Spleen (tissue), 11 donors: ENCODE measurements around the gene MMP7. TPM values are rescaled to one million over a fixed set of nuclear protein-coding genes. Genes with fewer than 3 reads are reported as not detected.

ENCODE experiments used
- DNase-seq: peaks from one replicate; pipeline ENCODE4 v3.0.0-alpha.2; 2020
- H3K27ac ChIP-seq, 8 donors: fragments of 200-600 bp; sonication (generic) in 7 of 8; 1 replicate in 4 of 8; 2 replicates in 4 of 8; pipeline versions ENCODE4 v1.5.0 to v1.8.0; 2016 to 2021; ENCODE audit warnings: inconsistent platforms in 4 of 8, mild to moderate bottlenecking in 4 of 8, moderate library complexity in 1 of 8
- H3K27me3 ChIP-seq, 7 donors: fragments of 200-600 bp; sonication (generic) in 6 of 7; replicated peaks in 1 of 7; 1 replicate in 4 of 7; 2 replicates in 3 of 7; pipeline versions ENCODE4 v1.5.0 to v1.8.0; 2016 to 2021; ENCODE audit warnings: inconsistent platforms in 3 of 7, mild to moderate bottlenecking in 1 of 7
- H3K36me3 ChIP-seq, 6 donors: fragments of 200-600 bp; sonication (generic) in 5 of 6; 1 replicate in 4 of 6; 2 replicates in 2 of 6; pipeline versions ENCODE4 v1.5.0 to v1.8.0; 2016 to 2021; ENCODE audit warnings: inconsistent platforms in 2 of 6
- H3K4me1 ChIP-seq, 6 donors: fragments of 200-600 bp; sonication (generic) in 5 of 6; 1 replicate in 3 of 6; 2 replicates in 3 of 6; pipeline versions ENCODE4 v1.5.0 to v1.8.0; 2016 to 2021; ENCODE audit warnings: inconsistent platforms in 3 of 6
- H3K4me3 ChIP-seq, 8 donors: fragments of 200-600 bp; sonication (generic) in 7 of 8; 1 replicate in 4 of 8; 2 replicates in 4 of 8; pipeline versions ENCODE4 v1.5.0 to v1.8.0; 2016 to 2021; ENCODE audit warnings: inconsistent platforms in 4 of 8, mild to moderate bottlenecking in 4 of 8, moderate library complexity in 2 of 8
- H3K9me3 ChIP-seq, 8 donors: fragments of 200-600 bp; sonication (generic) in 7 of 8; 1 replicate in 4 of 8; 2 replicates in 4 of 8; pipeline versions ENCODE4 v1.5.0 to v1.8.0; 2016 to 2021; ENCODE audit warnings: inconsistent platforms in 4 of 8
- POLR2A ChIP-seq, 3 donors: fragments of 450-650 bp; IDR thresholded peaks; one replicate each; pipeline ENCODE4 v1.5.1; 2017; ENCODE audit warnings: antibody characterized with exemption in 3 of 3, mild to moderate bottlenecking in 1 of 3
- POLR2AphosphoS5 ChIP-seq, 3 donors: sonication (generic); formaldehyde crosslinking; IDR thresholded peaks; one replicate each; pipeline ENCODE4 v1.5.1; 2017; ENCODE audit warnings: antibody characterized with exemption in 3 of 3
- WGBS, 5 donors: extraction: QIAGEN DNeasy Blood & Tissue Kit in 3 of 5; methylation state at CpG; one replicate each; pipeline versions ENCODE4 v1.1.5 to v1.1.7; 2013 to 2018; 5-methylcytosine and 5-hydroxymethylcytosine counted together
- intact Hi-C: fragments of 100-400 bp; cut with DNase I; formaldehyde crosslinking; loops from one replicate; pipeline ENCODE4 v1.15.0; 2023; ENCODE audit warnings: low total_unique reads
- polyA plus RNA-seq, 3 donors: library from polyadenylated mRNA; stranded (reverse); fragments of 200-250 nt; gene quantifications; one replicate each; pipeline ENCODE4 v1.2.1, GENCODE V29; 2013
- total RNA-seq, 7 donors: library from RNA; depleted of rRNA in 3 of 7; stranded (reverse); fragments of >200 nt in 3 of 7; fragmentation: NEBNext Ultra II Directional in 4 of 7; extraction: Animal tissue kit (Norgen Biotek cat#: 25700) in 4 of 7; gene quantifications; one replicate each; pipeline versions ENCODE4 v1.1.0 to v1.2.1, GENCODE V29; 2016 to 2021
- TF ChIP-seq, protein P1 (sequence below), 11 experiments: fragments of 200-600 bp in 7 of 11; fragments of 450-650 bp in 4 of 11; sonication (generic) in 4 of 11; IDR thresholded peaks in 8 of 11; conservative IDR thresholded peaks in 3 of 11; 1 replicate in 7 of 11; 2 replicates in 4 of 11; pipeline versions ENCODE4 v1.4.0 to v1.8.0; 2016 to 2021; ENCODE audit warnings: antibody characterized with exemption in 11 of 11, inconsistent platforms in 4 of 11, mild to moderate bottlenecking in 1 of 11
- donor health status: healthy with polysubstance abuse.
- donor health status: DM: no; HTN: no; CAD: no; lungs with moderate emphysema.
- donor health status: DM: no; HTN: no; CAD: no.
- donor health status: Bipolar disorder and iron deficiency.
- donor health status: healthy.
- donor health status: DM: no; HTN: no; CAD: no.
- donor health status: DM: yes; HTN: yes; CAD: no.

MMP7 gene
- total and polyA plus RNA-seq, 10 donors: 0.34 to 0.63 (median 0.59) TPM; not detected in 7

DNA sequence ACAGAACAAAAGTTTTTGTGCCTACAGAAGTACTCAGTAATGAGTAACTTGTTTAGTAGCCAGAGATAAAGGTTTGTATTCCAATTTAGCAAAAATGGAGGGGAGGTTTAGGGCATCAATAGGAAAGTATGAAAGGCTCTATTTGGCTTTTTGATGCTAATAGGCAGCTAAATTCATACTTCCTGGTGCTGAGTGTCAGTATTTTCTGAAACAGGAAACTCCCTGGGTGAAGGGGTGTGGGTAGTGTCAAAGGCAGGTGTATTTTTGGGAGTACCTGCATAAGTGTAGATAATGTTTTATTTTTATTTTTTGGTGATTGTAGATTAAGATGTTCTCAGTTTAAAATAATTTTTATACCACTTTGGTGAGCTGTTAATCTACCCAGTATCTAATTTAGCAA lies 29.3 kb upstream of the MMP7 start:
- no peak for DNase-seq
- TF ChIP-seq POLR2A (IDR thresholded peaks at IDR 0.05): no peak
- no peak for TF ChIP-seq POLR2AphosphoS5 (IDR thresholded peaks at IDR 0.05)
- TF ChIP-seq, protein P1, sequence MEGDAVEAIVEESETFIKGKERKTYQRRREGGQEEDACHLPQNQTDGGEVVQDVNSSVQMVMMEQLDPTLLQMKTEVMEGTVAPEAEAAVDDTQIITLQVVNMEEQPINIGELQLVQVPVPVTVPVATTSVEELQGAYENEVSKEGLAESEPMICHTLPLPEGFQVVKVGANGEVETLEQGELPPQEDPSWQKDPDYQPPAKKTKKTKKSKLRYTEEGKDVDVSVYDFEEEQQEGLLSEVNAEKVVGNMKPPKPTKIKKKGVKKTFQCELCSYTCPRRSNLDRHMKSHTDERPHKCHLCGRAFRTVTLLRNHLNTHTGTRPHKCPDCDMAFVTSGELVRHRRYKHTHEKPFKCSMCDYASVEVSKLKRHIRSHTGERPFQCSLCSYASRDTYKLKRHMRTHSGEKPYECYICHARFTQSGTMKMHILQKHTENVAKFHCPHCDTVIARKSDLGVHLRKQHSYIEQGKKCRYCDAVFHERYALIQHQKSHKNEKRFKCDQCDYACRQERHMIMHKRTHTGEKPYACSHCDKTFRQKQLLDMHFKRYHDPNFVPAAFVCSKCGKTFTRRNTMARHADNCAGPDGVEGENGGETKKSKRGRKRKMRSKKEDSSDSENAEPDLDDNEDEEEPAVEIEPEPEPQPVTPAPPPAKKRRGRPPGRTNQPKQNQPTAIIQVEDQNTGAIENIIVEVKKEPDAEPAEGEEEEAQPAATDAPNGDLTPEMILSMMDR (IDR thresholded peaks at IDR 0.05 in 8 of 11, conservative IDR thresholded peaks at IDR 0.05 in 3 of 11): no peak
- Histone ChIP-seq H3K4me1 (peaks cover 12 to 59% (median 32%) of the 10 kb centered on the region in 6 donors), H3K4me3 (peak overlapping the region in 1 of 8 donors; percentile 16), H3K27ac (peak overlapping the region; percentile 55 to 83 (median 71)), H3K9me3 (peaks cover 0 to 5% (median 0%) of the 10 kb centered on the region in 8 donors), H3K27me3 (no peaks in the 10 kb centered on the region), H3K36me3 (no peaks in the 10 kb centered on the region)
- intact Hi-C loops: no loop called here

DNA sequence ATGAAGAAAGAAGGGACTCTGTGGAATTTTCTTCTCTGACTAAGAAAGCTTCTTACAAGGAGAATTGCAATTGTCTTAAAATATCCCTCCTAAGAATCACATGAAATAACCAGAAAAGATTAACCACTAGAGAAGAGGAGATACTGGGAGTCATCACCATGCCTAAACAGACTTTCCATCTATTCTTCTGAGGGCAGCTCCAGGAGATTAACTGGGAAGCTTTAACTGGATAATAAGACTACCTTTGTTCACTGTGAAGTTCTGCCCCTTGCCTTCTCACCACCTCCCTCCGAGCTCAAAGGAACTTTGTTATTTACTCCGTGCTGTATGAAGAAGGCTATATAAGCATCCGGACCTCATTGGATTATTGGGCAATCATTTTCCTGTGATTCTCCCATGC lies 24.5 kb upstream of the MMP7 start:
- H3K27me3 ChIP-seq: no peaks in the 10 kb centered on the region
- intact Hi-C loops: no loop called here
- TF ChIP-seq, protein P1 (IDR thresholded peaks at IDR 0.05 in 8 of 11, conservative IDR thresholded peaks at IDR 0.05 in 3 of 11): no peak
- TF ChIP-seq POLR2AphosphoS5 (IDR thresholded peaks at IDR 0.05): no peak
- TF ChIP-seq POLR2A (IDR thresholded peaks at IDR 0.05): no peak
- H3K27ac ChIP-seq: no peak overlapping the region
- H3K36me3 ChIP-seq: no peaks in the 10 kb centered on the region
- DNase-seq: no peak
- H3K4me1 ChIP-seq: peaks cover 2 to 17% (median 9%) of the 10 kb centered on the region in 6 donors
- 74 to 93% (median 88%) methylated on average over 3 of the region's 3 CpGs for WGBS, 5 donors
- peaks cover 0 to 5% (median 0%) of the 10 kb centered on the region in 8 donors for H3K9me3 ChIP-seq
- no peak overlapping the region for H3K4me3 ChIP-seq

GRCh38 chr11:102553835-102554282 lies 23.3 kb upstream of the MMP7 start:
- Histone ChIP-seq H3K4me1 (peaks cover 0 to 5% (median 0%) of the 10 kb centered on the region in 6 donors), H3K9me3 (peaks cover 0 to 5% (median 0%) of the 10 kb centered on the region in 8 donors), H3K27me3 (no peaks in the 10 kb centered on the region), H3K4me3 (no peak overlapping the region), H3K27ac (no peak overlapping the region), H3K36me3 (no peaks in the 10 kb centered on the region)
- TF ChIP-seq POLR2A (IDR thresholded peaks at IDR 0.05): no peak
- DNase-seq: no peak
- intact Hi-C loops: no loop called here
- WGBS, 5 donors: 78 to 93% (median 79%) methylated on average over 5 of the region's 5 CpGs

DNA sequence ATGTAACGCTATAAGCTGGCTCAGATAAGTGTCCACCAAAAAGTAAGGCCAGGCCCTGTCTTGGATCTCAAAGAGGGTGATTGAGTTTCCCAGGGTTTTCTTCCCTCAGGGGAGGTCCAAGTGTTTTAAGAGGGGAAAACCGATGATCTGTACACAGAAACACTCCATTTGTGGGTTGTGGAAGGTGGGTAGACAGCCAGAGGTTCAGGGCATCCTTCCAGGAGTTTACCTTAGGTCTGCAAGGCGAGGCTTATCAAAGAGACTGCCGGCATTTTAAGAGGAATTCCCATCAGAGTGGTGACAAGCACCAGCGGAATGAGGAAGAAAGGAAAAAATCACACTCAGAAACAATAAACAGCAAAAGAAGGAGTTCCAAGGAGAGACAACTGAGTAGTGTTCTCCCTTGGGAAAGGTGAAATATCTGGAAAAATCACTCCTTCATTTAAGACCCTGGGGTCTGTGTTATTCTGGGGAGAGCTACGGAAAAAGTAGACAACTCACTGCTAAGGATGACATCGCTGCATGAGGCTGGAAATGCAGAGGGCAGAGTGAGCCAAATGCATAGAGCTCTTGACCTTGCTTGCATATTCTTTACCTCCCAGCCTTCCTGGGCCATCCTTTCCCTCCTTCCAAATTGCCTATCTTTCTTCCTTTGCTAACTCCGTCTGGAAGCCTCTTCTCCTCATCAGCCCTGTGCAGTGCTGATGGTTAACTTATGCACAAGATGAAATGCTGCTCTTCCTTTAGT lies 22.1 kb upstream of the MMP7 start:
- Histone ChIP-seq H3K4me3 (no peak overlapping the region), H3K4me1 (peaks cover 0 to 5% (median under 1%) of the 10 kb centered on the region in 6 donors), H3K27ac (no peak overlapping the region), H3K9me3 (no peaks in the 10 kb centered on the region), H3K36me3 (no peaks in the 10 kb centered on the region), H3K27me3 (no peaks in the 10 kb centered on the region)
- no peak for TF ChIP-seq POLR2A (IDR thresholded peaks at IDR 0.05)
- TF ChIP-seq, protein P1 (IDR thresholded peaks at IDR 0.05 in 8 of 11, conservative IDR thresholded peaks at IDR 0.05 in 3 of 11): no peak
- TF ChIP-seq POLR2AphosphoS5 (IDR thresholded peaks at IDR 0.05): no peak
- DNase-seq: no peak
- WGBS, 5 donors: 71 to 89% (median 85%) methylated on average over 8 of the region's 8 CpGs
- intact Hi-C loops: no loop called here
